Activated CD8-positive, alpha-beta memory T cell treated with anti-CD3 and anti-CD28 coated beads, Interleukin-2, amount 50 U/mL, for 1 hour (primary cell): Measurements from ENCODE around the gene DOCK4.

Experiments used
- DNase-seq: peaks from one replicate; pipeline ENCODE4 v3.0.0-alpha.2; 2020; ENCODE audit errors: extremely low read depth

DOCK4 gene

GRCh38 chr7:112052498-112052897 lies 153.7 kb downstream of the DOCK4 start:
- no peak for DNase-seq

- no peak for DNase-seq
Measured at GRCh38 chr7:112050250-112050881, 155.8 kb downstream of the DOCK4 start.

- DNase-seq = no peak
Measured at GRCh38 chr7:112049555-112050249, 156.5 kb downstream of the DOCK4 start.

- no peak for DNase-seq
Measured at GRCh38 chr7:112047421-112047820, 158.8 kb downstream of the DOCK4 start.

GRCh38 chr7:112045222-112045621 lies 161.0 kb downstream of the DOCK4 start:
- DNase-seq = no peak

GRCh38 chr7:112042631-112043030 lies 163.6 kb downstream of the DOCK4 start:
- DNase-seq = no peak

- no peak for DNase-seq
Measured at GRCh38 chr7:112038353-112038752, 167.8 kb downstream of the DOCK4 start.

- DNase-seq = no peak
Measured at GRCh38 chr7:112036071-112036470, 170.1 kb downstream of the DOCK4 start.

- no peak for DNase-seq
Measured at GRCh38 chr7:112031689-112032088, 174.5 kb downstream of the DOCK4 start.

GRCh38 chr7:112025556-112025955 lies 180.6 kb downstream of the DOCK4 start:
- no peak for DNase-seq

GRCh38 chr7:112023786-112024185 lies 182.4 kb downstream of the DOCK4 start:
- DNase-seq = no peak

- no peak for DNase-seq
Measured at GRCh38 chr7:112023282-112023681, 182.9 kb downstream of the DOCK4 start.

GRCh38 chr7:112022128-112022527 lies 184.1 kb downstream of the DOCK4 start:
- no peak for DNase-seq

GRCh38 chr7:112021379-112022044 lies 184.7 kb downstream of the DOCK4 start:
- no peak for DNase-seq

GRCh38 chr7:112020800-112021199 lies 185.4 kb downstream of the DOCK4 start:
- DNase-seq = no peak

GRCh38 chr7:112019932-112020331 lies 186.3 kb downstream of the DOCK4 start:
- DNase-seq = no peak

- DNase-seq = no peak
Measured at GRCh38 chr7:112018305-112019030, 187.7 kb downstream of the DOCK4 start.

- no peak for DNase-seq
Measured at GRCh38 chr7:112015146-112015545, 191.1 kb downstream of the DOCK4 start.

GRCh38 chr7:112014347-112014746 lies 191.9 kb downstream of the DOCK4 start:
- no peak for DNase-seq

GRCh38 chr7:112013274-112013673 lies 192.9 kb downstream of the DOCK4 start:
- no peak for DNase-seq

GRCh38 chr7:112012242-112012641 lies 194.0 kb downstream of the DOCK4 start:
- no peak for DNase-seq

- DNase-seq = no peak
Measured at GRCh38 chr7:112010994-112011393, 195.2 kb downstream of the DOCK4 start.
